HCT116 (cell line): Measurements from ENCODE around the gene FGF10. TPM values are rescaled to one million over a fixed set of nuclear protein-coding genes. Genes with fewer than 3 reads are reported as not detected.

Experiments used
- ATAC-seq: fragments of 200-7000 bp; cut with Tn5 transposase; 2 replicates; pipeline ENCODE4 v1.9.1; 2020; ENCODE audit warnings: mild to moderate bottlenecking, moderate library complexity
- BruUV-seq: library from RNA; stranded (reverse); fragments of 400-500 nt; replicated peaks from 2 replicates; lab custom pipeline; 2021; lab: Mats Ljungman, UMichigan
- CTCF ChIA-PET: fragments of 300-600 bp; sonication (Branson Sonifier 250); formaldehyde crosslinking; loops from one replicate; lab custom pipeline; 2021; ENCODE audit warnings: antibody characterized with exemption; lab: Charles Lee
- POLR2A ChIA-PET: fragments of 300-600, 350-600 bp; sonication (Branson Sonifier 250); formaldehyde crosslinking; loops from one replicate; lab custom pipeline; 2021; ENCODE audit warnings: antibody characterized with exemption; lab: Charles Lee
- RAD21 ChIA-PET, 2 experiments: fragments of 300-600 bp; sonication (Branson Sonifier 250); formaldehyde crosslinking; loops; one replicate each; lab custom pipeline; 2023; ENCODE audit warnings: low total read pairs in 2 of 2; ENCODE audit not compliant: uncharacterized antibody in 2 of 2, unreplicated experiment in 2 of 2, low non-redundant PET in 1 of 2; lab: Charles Lee
- DNase-seq: peaks from one replicate; pipeline ENCODE4 v3.0.0-alpha.2; 2010; ENCODE audit warnings: low read depth, low spot score
- H2AFZ ChIP-seq: fragments of 200-600 bp; shearing (Covaris generic), sonication (generic); 2 replicates; pipeline ENCODE4 v1.6.1; 2017; ENCODE audit warnings: low read depth, mixed run types, mixed read lengths, antibody characterized with exemption, low read length; ENCODE audit not compliant: poor library complexity, severe bottlenecking
- H3K27ac ChIP-seq: 2 replicates; pipeline ENCODE4 v1.5.1; 2012; ENCODE audit warnings: low read depth, low read length
- H3K27me3 ChIP-seq: fragments of 200-600 bp; sonication (generic); 2 replicates; pipeline ENCODE4 v1.6.1; 2016; ENCODE audit warnings: mixed run types, low read length, mixed read lengths; ENCODE audit not compliant: insufficient read depth
- H3K36me3 ChIP-seq, 2 experiments: fragments of 200-500 bp in 1 of 2; fragments of 200-600 bp in 1 of 2; sonication (Bioruptor generic) in 1 of 2; sonication (generic) in 1 of 2; 2 replicates each; pipeline versions ENCODE4 v1.5.1 to v1.6.1; 2014 to 2016; ENCODE audit warnings: low read length in 2 of 2, inconsistent platforms in 1 of 2, mixed read lengths in 1 of 2, mixed run types in 1 of 2; ENCODE audit not compliant: insufficient read depth in 2 of 2, control insufficient read depth in 1 of 2
- H3K4me1 ChIP-seq, 2 experiments: fragments of 200-600 bp in 1 of 2; sonication (generic) in 1 of 2; 2 replicates each; pipeline versions ENCODE4 v1.5.1 to v1.6.1; 2012 to 2017; ENCODE audit warnings: low read length in 2 of 2, inconsistent platforms in 1 of 2, mild to moderate bottlenecking in 1 of 2, mixed read lengths in 1 of 2, mixed run types in 1 of 2, moderate library complexity in 1 of 2; ENCODE audit not compliant: insufficient read depth in 2 of 2, control insufficient read depth in 1 of 2
- H3K4me2 ChIP-seq: fragments of 200-600 bp; sonication (generic); 2 replicates; pipeline ENCODE4 v1.6.1; 2017; ENCODE audit warnings: mixed run types, low read length, mixed read lengths
- H3K4me3 ChIP-seq, 2 experiments: fragments of 200-600 bp in 1 of 2; sonication (generic) in 1 of 2; replicated peaks in 1 of 2; 2 replicates each; pipeline ENCODE4 v1.5.1; 2011 to 2016; ENCODE audit warnings: low read length in 2 of 2, control low read depth in 1 of 2, low read depth in 1 of 2, mild to moderate bottlenecking in 1 of 2, mixed read lengths in 1 of 2, mixed run types in 1 of 2
- H3K79me2 ChIP-seq: fragments of 200-600 bp; sonication (generic); 2 replicates; pipeline ENCODE4 v1.6.1; 2017; ENCODE audit warnings: mild to moderate bottlenecking, mixed run types, low read length, moderate library complexity, mixed read lengths; ENCODE audit not compliant: insufficient read depth
- H3K9ac ChIP-seq: fragments of 200-600 bp; sonication (generic); 2 replicates; pipeline ENCODE4 v1.6.1; 2016; ENCODE audit warnings: low read length, mixed read lengths
- H3K9me2 ChIP-seq: fragments of 200-600 bp; sonication (generic), shearing (Covaris generic); 2 replicates; pipeline ENCODE4 v1.6.1; 2017; ENCODE audit warnings: mixed run types, mild to moderate bottlenecking, moderate library complexity; ENCODE audit not compliant: insufficient read depth
- H3K9me3 ChIP-seq, 2 experiments: fragments of 200-500 bp in 1 of 2; fragments of 200-600 bp in 1 of 2; sonication (Bioruptor generic) in 1 of 2; sonication (generic) in 1 of 2; 2 replicates each; pipeline ENCODE4 v1.6.1; 2014 to 2017; ENCODE audit warnings: low read length in 2 of 2, mixed read lengths in 2 of 2, inconsistent platforms in 1 of 2, low read depth in 1 of 2, mild to moderate bottlenecking in 1 of 2, mixed run types in 1 of 2, moderate library complexity in 1 of 2; ENCODE audit not compliant: control insufficient read depth in 1 of 2, insufficient read depth in 1 of 2
- H4K20me1 ChIP-seq: fragments of 200-600 bp; sonication (generic), shearing (Covaris generic); 2 replicates; pipeline ENCODE4 v1.6.1; 2017; ENCODE audit warnings: mixed run types, mild to moderate bottlenecking, moderate library complexity; ENCODE audit not compliant: insufficient read depth
- CEBPB ChIP-seq: IDR thresholded peaks from 2 replicates; pipeline ENCODE4 v1.6.1; 2012; ENCODE audit warnings: low read depth
- EGR1 ChIP-seq: IDR thresholded peaks from 2 replicates; pipeline ENCODE4 v1.6.1; 2012; ENCODE audit warnings: low read depth
- ELF1 ChIP-seq: IDR thresholded peaks from 2 replicates; pipeline ENCODE4 v1.6.1; 2012; ENCODE audit warnings: low read depth, borderline replicate concordance
- EZH2 ChIP-seq: fragments of 200-600 bp; sonication (generic); IDR thresholded peaks from 2 replicates; pipeline ENCODE4 v1.6.1; 2017; ENCODE audit warnings: antibody characterized with exemption, mixed run types
- EZH2phosphoT487 ChIP-seq: fragments of 200-600 bp; IDR thresholded peaks from 2 replicates; pipeline ENCODE4 v1.6.1; 2018; ENCODE audit warnings: antibody characterized with exemption, borderline replicate concordance
- FOSL1 ChIP-seq: IDR thresholded peaks from 2 replicates; pipeline ENCODE4 v1.6.1; 2012; ENCODE audit warnings: low read depth
- MAX ChIP-seq: IDR thresholded peaks from 2 replicates; pipeline ENCODE4 v1.6.1; 2012
- POLR2A ChIP-seq: IDR thresholded peaks from 2 replicates; pipeline ENCODE4 v1.7.0; 2011; ENCODE audit warnings: borderline replicate concordance; ENCODE audit not compliant: insufficient read depth, insufficient read length; ENCODE audit errors: extremely low read depth
- POLR2AphosphoS5 ChIP-seq: IDR thresholded peaks from 2 replicates; pipeline ENCODE4 v1.6.1; 2011; ENCODE audit warnings: mild to moderate bottlenecking, low read depth, low read length, moderate library complexity
- RAD21 ChIP-seq: IDR thresholded peaks from 2 replicates; pipeline ENCODE4 v1.6.1; 2012; ENCODE audit warnings: low read depth, mild to moderate bottlenecking
- REST ChIP-seq: IDR thresholded peaks from 2 replicates; pipeline ENCODE4 v1.6.1; 2012; ENCODE audit warnings: low read depth
- SIN3A ChIP-seq: IDR thresholded peaks from 2 replicates; pipeline ENCODE4 v1.6.1; 2012; ENCODE audit warnings: low read depth
- SP1 ChIP-seq: IDR thresholded peaks from 2 replicates; pipeline ENCODE4 v1.6.1; 2012; ENCODE audit warnings: low read depth
- TCF7L2 ChIP-seq: IDR thresholded peaks from 2 replicates; pipeline ENCODE4 v1.7.0; 2011; ENCODE audit warnings: borderline replicate concordance, inconsistent platforms; ENCODE audit not compliant: insufficient read depth, insufficient read length; ENCODE audit errors: extremely low read depth
- ZBTB33 ChIP-seq: IDR thresholded peaks from 2 replicates; pipeline ENCODE4 v1.6.1; 2011; ENCODE audit warnings: mild to moderate bottlenecking, low read length, moderate library complexity; ENCODE audit not compliant: insufficient replicate concordance; ENCODE audit errors: extremely low read depth
- ZFX ChIP-seq: fragments of 450-650 bp; IDR thresholded peaks from 2 replicates; pipeline ENCODE4 v1.6.1; 2017
- ZNF274 ChIP-seq: fragments of 200-500 bp; sonication (Bioruptor generic); IDR thresholded peaks from 2 replicates; pipeline ENCODE4 v1.6.1; 2014; ENCODE audit warnings: mild to moderate bottlenecking, low read depth, low read length, inconsistent platforms
- intact Hi-C: fragments of 100-400 bp; cut with micrococcal nuclease; formaldehyde crosslinking; loops from 2 replicates; pipeline ENCODE4 v1.10.0; 2022
- total RNA-seq: library from RNA; stranded (reverse); gene quantifications from one replicate; pipeline ENCODE4 v1.2.1, GENCODE V29; 2021; ENCODE audit not compliant: unreplicated experiment

The FGF10 gene
- total RNA-seq, 1 experiment from 2014 or later = not detected

GRCh38 chr5:44265713-44266112 lies 123.5 kb downstream of the FGF10 start:
- POLR2A ChIA-PET = no interaction called here
- no peak overlapping the region for H2AFZ ChIP-seq
- H3K4me1 ChIP-seq = no peaks in the 10 kb centered on the region
- no peaks in the 10 kb centered on the region for H3K9me3 ChIP-seq
- no peak for DNase-seq
- no peak overlapping the region for H3K4me2 ChIP-seq
- no peaks in the 10 kb centered on the region for H3K9me2 ChIP-seq
- TF ChIP-seq ELF1 (no peak), ZNF274 (no peak), EZH2 (no peak), TCF7L2 (no peak)
- ATAC-seq = no peak
- BruUV-seq = no TSS peak
- RAD21 ChIA-PET = no interaction called here
- CTCF ChIA-PET = interaction anchor here (1.2 kb wide), 1 partner anchor 67 kb away, joined by 3 read pairs; no protein-coding TSS in a partner anchor
- H3K4me3 ChIP-seq = no peak overlapping the region
- H3K27ac ChIP-seq = no peak overlapping the region
- intact Hi-C loops = no loop called here
- peaks cover 4% of the 10 kb centered on the region; the same call in 1 of the 2 replicates for H3K27me3 ChIP-seq
- no peak overlapping the region for H3K9ac ChIP-seq
- no peaks in the 10 kb centered on the region for H3K36me3 ChIP-seq
- H3K79me2 ChIP-seq = no peaks in the 10 kb centered on the region
- H4K20me1 ChIP-seq = no peaks in the 10 kb centered on the region

GRCh38 chr5:44260793-44261192 lies 128.4 kb downstream of the FGF10 start:
- Histone ChIP-seq H3K4me1 (no peaks in the 10 kb centered on the region), H3K27ac (no peak overlapping the region), H3K79me2 (no peaks in the 10 kb centered on the region), H2AFZ (no peak overlapping the region), H3K4me3 (no peak overlapping the region), H4K20me1 (no peaks in the 10 kb centered on the region), H3K9ac (no peak overlapping the region), H3K36me3 (no peaks in the 10 kb centered on the region), H3K9me3 (no peaks in the 10 kb centered on the region), H3K27me3 (peaks cover 4% of the 10 kb centered on the region; the same call in 1 of the 2 replicates), H3K4me2 (no peak overlapping the region), H3K9me2 (no peaks in the 10 kb centered on the region)
- intact Hi-C loops = no loop called here
- ChIA-PET POLR2A (no interaction called here), CTCF (no interaction called here), RAD21 (no interaction called here)
- BruUV-seq = no TSS peak
- no peak for ATAC-seq
- no peak for DNase-seq
- TF ChIP-seq POLR2AphosphoS5 (no peak), RAD21 (no peak), POLR2A (no peak), EGR1 (no peak), TCF7L2 (no peak), ZFX (no peak), REST (no peak), CEBPB (no peak), FOSL1 (no peak), EZH2phosphoT487 (no peak), SIN3A (no peak), MAX (no peak), ZBTB33 (no peak), SP1 (no peak)
